DMS153 (cell line): ENCODE results near the gene PRKAR2A.
"Not testable (repeated sequence)": the region's sequence is repeated elsewhere in the genome, so short reads cannot be mapped to it uniquely, and the experiment has no call there.

Experiments used
- DNase-seq: peaks from one replicate; lab custom pipeline; 2025; lab: John Stamatoyannopoulos, UW

Gene PRKAR2A

GRCh38 chr3:48725185-48725855 is 122.4 kb downstream of the PRKAR2A start:
- not testable (repeated sequence) for DNase-seq

DNA sequence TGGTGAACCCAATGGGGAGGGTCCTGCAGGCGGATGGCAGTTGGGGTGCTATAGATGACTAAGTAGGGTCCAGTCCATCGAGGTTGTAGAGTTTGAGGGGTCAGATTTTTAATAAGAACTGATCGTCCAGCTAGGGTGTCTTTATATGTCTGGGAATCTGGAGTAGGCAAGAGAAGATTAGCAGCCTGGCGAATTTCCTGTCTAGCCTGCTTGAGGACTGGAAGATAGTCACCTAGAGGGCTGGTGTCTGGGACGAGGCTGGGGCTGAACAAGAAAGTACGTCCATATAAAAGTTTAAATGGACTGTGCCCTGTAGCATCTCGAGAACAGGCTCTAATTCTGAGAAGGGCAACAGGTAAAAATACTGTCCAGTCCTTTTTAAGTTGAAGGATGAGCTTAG is 123.9 kb downstream of the PRKAR2A start:
- DNase-seq, result no peak

DNA sequence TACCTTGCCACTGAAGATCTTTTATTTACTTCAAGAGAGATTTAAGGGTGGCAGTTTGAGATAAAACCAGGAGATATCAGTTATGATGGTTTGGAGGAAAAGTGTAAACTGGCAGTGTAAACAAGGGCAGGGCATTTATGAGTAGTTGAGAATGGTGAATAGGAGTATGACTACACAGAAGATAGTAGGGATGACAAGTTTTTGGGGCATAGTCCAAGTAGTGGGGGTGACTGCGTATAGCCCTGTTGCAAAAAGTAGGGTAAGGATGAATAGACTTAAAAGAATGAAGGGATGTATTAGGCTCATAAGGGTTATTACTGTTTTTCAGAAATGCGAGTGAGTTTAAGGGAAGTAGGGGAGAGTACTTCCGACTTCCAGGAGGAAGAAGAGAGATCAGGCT is 124.4 kb downstream of the PRKAR2A start:
- DNase-seq, result not testable (repeated sequence)

GRCh38 chr3:48716982-48717746 is 130.5 kb downstream of the PRKAR2A start, which contains the start of gene IP6K2:
Gene IP6K2, minus strand, starts transcription at chr3:48717221. Its CDS starts 21,930 bp downstream, at chr3:48695291.
- DNase-seq, result peak; percentile 87

DNA sequence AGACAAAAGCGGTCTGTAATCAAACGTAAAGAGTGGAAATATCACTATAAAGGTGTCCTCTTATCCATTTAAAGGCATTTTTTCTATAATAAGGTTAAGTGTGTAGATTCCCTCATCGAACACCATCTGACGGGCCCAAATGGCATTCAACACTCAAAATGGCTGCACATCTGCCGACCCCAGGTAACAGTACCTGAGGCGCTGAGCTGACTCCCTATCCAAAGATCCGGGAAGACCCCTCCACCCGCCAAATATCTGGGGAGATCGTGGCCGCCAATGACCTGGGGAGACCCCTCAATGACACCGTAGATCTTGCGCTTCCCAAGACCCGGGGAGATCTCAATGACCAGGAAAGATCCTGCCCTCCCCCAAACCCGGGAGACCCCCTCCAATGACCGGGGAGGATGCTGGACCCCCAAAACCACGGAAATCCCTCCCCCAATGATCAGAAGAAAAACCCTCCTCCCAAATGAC is 131.1 kb downstream of the PRKAR2A start:
- DNase-seq, result no peak

- DNase-seq, result no peak
These were observed 132.4 kb downstream of the PRKAR2A start for GRCh38 chr3:48715174-48715800.

- DNase-seq, result no peak
These were observed 135.9 kb downstream of the PRKAR2A start for GRCh38 chr3:48711727-48712126.

GRCh38 chr3:48709051-48709461 is 138.6 kb downstream of the PRKAR2A start:
- DNase-seq, result no peak

- DNase-seq, result no peak
These were observed 139.2 kb downstream of the PRKAR2A start for GRCh38 chr3:48708481-48708889.

GRCh38 chr3:48707157-48707556 is 140.5 kb downstream of the PRKAR2A start:
- no peak for DNase-seq

DNA sequence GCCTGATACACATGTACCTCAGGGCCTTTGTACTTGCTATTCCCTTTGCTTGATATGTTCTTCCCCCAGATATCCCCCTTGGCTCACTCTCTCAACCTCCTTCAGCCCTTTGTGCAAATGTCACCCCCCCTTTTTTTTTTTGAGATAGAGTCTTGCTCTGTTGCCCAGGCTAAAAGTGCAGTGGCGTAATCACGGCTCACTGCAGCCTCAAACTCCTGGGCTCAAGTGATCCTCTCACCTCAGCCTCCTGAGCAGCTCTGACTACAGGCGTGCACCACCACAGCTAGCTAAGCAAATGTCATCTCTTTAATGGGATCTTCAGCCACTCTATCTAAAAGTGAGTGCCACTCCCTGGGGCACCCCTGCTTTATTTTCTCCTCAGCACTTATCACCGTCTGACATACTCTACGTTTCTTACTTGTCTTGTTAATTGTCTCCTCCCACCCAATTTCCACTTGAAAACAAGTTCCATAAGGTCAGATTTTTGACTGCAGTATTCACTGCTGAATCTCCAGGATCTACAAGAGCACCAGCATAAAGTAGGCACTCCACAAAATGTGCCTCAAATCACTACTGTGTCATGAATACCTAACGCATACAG is 145.3 kb downstream of the PRKAR2A start:
- no peak for DNase-seq

GRCh38 chr3:48700731-48701405 is 146.8 kb downstream of the PRKAR2A start:
- no peak for DNase-seq

GRCh38 chr3:48698891-48699290 is 148.8 kb downstream of the PRKAR2A start:
- no peak for DNase-seq

DNA sequence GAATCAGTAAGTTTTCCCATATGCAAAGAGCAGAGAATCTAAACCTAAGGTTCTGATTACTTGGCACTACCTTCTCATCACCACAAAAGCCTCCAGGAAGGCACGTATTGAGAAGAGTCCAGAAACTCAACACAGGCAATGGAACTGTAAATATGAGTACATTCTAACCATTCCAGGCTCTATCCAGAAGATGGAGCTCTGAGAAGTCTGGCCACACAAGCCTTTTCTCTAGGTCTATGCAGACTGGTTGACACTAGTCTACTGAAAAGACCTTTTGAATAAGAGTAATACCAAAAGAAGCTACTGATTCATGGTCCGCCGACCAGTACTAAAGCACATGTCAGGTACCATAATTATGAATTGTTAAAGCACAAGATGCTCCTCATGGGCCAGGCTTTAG is 149.7 kb downstream of the PRKAR2A start:
- DNase-seq, result no peak

DNA sequence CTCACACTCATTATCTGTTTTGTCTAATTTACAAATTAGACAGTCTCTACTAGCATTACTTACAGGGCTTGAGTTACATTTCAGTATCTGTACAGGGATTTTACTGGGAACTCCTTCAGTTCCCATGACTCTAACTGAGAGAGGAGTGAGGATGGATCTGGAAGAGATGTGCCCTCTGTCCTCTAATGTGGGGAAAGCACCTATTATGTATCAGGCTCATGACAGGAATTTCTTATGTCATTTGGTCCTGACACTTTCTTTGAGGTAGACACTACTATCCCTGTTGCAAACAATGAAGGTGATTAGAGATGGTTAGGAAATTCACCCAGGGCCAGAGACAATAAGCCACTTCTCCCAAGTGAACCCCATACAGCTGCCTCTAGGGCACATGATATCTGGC is 151.1 kb downstream of the PRKAR2A start:
- no peak for DNase-seq
